Islet of Langerhans (tissue), 1 donor: ENCODE results near the gene RAF1.
"Not testable (repeated sequence)": the region's sequence is repeated elsewhere in the genome, so short reads cannot be mapped to it uniquely, and the experiment has no call there.

Experiments
- FAIRE-seq: peaks from one replicate; lab custom pipeline; 2011; peaks lifted over from hg19 to GRCh38; lab: Jason Lieb, UNC

RAF1 gene

DNA sequence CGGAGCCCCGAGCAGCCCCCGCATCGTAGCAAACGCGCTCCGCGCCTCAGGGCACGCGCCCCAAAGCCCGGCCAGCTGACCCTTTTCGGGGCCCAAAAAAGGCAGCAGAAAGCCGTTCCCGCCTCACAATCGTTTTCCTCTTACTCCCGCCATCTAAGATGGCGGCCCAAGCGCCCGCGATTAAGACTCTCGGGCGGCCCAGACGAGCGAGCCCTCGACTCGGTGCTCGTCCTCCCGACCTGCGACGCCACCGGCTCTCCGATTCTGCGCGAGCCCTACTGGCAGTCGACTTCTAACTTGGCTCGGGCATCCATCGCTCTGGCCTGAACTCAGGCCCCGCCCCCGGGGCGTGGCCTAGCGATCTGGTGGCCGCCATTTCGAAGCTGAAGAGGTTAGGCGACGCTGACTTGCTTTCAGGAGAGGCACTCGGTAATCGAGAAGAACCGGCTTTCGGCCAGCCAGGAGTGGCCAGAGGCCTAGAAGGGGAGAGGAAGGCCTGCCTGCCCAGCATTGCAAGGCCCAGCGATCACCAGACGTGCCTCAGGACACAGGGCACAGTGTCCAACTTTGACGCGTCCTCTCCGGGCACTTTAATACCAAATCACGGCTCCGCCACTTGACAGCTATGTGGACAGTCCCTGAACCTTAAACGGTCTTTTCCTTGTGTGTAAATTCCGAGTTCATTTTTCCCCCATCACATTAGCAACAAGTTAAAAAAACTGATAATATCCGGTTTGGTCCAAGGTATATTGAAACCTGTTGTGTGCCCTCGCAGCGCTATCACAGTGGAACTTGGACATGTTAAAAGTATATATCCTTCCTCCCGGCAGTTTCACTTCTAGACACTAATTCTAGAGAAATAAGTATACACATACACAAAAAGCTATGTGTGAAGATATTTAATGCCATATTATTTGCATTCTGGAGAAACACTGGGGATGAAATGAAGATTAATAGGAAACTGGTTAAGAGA is at the start of gene RAF1:
Gene RAF1 (minus strand): TSS at position 182 of the 973 bp plus-strand sequence. CDS start 45,396 bp downstream, outside the sequence.
- no peak for FAIRE-seq

DNA sequence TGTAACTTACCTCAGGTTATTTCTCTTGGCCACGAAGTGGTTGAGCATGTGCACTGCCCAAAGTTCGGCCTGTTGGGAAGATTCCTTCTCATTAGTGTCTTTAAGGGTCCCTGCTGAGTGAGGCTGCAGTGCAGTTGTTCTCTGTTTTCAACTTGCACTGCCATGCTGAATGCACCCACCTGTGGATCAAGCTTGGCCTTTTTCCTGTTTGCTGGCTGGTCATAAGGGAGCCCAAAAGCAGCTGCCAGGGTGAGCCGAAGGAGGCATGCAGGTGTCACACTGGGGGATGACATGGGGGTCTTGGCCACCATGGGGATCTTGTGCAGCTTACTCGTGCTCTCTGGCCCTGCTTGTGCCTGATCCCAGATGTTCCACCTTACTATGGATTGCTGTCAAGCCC is 46.1 kb upstream of the RAF1 start:
- no peak for FAIRE-seq

DNA sequence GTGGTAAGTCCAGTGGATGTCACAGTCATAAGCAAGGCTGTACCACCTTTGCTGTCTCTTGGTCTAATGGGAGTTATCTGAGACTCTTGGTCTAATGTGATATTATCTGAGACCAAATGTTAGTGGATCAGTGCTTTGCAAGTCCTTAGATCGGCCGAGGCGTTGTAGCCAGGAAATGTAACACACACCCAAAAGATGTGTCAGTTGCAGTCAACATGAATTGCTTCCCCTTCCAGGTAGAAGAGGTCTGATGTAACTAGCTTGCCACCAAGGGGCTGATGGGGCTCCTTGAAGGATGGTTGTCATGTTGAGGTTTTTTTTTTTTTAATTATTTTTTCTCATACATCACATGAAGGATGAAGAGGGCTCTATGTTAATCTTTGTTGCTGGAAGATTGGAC is 45.4 kb upstream of the RAF1 start:
- no peak for FAIRE-seq

DNA sequence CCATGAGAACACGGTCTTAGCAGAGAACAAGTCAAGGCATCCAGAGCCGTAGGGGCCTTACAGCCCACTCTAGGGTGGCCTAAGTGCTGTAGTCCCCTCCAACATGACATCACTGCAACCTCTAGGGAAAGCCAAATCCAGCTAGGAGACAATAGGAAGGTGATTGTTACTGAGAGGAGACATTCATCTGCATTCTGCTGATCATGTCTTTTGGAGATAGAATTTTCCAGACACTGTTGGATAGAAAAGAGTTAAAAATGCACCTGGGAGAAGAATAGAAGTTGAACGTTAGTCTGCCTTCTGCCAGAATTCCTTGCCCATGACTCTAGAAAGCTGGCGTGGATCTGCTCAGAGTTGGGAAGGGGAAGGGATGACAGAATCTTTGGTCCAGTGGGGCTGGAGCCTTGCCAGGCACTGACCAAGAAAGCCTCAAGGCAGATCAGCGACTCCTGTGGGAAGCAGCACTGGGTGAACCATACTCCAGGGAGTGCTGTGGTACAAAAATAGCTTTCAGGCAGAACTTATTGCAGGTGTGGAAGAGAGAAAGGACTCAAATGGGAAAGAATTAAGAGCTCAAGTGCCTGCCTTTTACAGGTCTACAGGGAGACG is 44.8 kb upstream of the RAF1 start:
- FAIRE-seq: no peak

DNA sequence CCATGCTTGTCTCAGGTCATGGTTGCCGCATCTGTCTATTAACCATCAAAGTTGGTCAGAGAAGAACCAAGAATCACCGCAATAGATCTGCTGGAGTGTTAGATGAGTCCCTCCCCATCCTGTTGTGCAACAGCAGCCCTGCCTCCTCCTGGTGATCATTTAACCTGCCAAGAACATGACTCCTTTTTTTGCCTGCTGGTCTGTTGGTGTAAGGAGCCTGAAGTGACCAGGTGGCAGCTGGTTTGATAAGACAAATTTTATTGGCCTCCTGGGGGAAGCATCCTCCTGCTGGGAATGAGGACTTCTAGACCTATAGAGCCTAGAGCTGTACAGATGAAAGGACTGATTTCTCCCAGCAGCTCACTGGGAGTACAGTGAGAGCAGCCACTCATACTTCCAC is 43.5 kb upstream of the RAF1 start:
- no peak for FAIRE-seq

DNA sequence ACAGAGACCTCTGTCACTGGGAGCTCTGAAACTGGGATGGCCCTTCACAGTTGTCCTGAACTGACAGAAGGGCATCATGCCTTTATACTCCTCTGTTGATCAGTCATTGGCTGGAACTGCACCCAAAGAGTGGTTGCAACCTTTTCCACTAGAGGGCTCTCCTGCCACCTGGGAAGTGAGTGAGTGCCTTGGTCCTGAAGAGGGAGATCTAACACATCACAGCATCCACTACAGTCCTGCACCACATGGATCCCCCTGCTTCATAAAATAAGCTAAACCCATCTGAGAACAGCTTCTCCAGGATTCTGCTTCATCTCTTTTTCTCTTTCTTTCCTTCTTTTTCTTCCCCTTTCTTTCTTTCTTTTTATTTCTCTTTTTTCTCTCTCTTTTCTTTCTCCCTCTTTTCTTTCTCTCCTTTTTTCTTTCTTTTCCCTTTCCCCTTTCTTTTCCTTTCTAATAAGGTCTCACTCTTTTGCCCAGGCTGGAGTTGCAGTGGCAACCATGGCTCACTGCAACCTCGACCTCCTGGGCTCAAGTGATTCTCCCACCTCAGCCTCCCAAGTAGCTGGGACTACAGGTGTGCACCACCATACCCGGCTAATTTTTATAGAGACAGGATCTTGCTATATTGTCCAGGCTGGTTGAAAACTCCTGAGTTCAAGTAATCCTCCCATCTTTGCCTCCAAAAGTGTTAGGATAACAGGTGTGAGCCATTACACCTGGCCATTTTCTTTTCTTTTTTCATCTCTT is 42.8 kb upstream of the RAF1 start:
- no peak for FAIRE-seq

DNA sequence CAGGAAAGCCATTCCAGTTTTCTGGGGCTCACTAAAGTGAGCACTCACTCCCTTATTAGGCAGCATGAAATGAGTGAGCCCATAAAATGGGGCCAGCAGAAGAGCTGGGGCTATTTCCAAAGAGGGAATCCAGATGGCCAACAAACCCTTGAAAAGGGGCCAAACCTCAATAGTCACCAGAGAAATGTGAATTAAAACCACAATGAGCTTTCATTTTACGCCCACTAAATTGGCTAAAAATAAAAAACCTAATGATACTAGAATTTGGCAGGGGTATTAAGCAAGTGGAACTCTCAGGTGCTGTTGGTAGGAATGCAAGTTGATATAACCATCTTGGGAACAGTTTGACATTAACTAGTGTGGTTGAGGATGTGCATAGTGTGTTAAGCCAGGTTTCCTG is 42.1 kb upstream of the RAF1 start:
- FAIRE-seq: no peak

DNA sequence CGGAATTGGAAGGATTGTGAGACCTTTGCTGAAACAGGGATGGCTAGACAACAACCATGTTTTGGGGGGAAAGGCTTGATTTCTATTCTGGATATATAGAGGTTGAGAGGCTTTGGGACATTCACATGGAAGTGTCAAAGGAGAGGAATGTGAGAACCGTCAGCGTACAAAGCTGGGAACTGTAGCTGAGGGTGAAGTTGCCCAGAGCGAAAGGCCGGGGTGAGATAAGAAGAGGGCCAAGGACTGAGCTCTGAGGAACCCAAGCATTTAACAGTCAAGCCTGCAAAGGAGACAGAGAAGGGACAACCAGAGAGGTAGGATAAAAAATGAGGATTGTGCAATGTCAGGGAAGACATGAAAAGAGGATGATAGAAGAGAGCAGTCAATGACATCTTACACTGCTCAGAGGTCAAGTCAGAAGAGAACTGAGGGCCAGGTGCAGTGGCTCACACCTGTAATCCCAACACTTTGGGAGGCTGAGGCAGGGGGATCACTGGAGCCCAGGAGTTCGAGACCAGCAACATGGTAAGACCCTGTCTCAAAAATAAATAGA is 41.5 kb upstream of the RAF1 start:
- FAIRE-seq: no peak

DNA sequence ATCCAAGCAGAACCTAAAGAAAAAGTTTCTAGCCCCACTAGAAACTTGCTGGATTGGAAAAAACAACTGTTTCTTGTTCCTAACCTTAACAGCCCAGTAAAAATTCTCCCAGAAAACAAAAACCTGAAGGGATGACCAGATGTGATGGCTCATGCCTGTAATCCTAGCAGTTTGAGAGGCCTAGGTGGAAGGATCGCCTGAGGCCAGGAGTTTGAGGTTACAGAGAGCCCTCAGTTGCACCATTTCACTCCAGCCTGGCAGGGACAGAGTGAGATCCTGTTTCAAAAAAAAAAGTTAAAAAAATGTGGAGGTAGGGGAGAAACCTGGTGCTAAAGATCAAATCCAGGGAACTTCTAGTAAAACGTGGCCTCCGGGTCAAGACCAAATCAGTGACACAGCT is 38.6 kb upstream of the RAF1 start:
- no peak for FAIRE-seq

DNA sequence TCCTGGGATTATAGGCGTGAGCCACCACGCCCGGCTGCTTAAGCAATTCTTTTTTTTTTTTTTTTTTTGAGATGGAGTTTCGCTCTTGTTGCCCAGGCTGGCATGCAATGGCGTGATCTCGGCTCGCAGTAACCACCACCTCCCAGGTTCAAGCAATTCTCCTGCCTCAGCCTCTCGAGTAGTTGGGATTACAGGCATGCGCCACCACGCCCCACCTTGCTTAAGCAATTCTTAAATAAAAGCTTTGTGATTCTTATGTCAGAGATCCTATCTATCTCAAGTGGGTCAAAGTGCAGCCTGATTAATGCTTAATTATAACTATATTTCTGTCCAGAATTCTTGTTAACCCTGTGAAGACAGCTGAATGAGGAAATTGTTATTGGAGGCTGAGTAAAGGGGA is 37.7 kb upstream of the RAF1 start:
- not testable (repeated sequence) for FAIRE-seq

DNA sequence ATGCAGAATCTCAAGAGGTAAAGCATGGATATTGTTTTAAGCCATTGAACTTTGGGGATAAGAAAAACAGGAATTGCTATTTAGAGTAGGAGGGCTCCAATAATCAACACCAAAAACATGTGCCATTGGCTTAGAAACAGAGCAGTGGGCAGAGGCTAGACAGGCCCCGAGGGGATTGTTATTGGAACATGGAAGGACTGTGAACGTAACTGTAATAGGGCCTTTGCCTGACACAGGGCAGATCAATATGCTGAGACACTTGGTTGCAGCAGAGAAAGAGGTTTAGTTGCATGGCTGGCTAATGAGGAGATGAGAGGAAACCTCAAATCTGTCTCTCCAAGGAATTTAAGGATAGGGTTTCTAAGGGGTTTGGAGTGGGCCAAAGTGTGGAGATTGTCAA is 36.9 kb upstream of the RAF1 start:
- FAIRE-seq: no peak

DNA sequence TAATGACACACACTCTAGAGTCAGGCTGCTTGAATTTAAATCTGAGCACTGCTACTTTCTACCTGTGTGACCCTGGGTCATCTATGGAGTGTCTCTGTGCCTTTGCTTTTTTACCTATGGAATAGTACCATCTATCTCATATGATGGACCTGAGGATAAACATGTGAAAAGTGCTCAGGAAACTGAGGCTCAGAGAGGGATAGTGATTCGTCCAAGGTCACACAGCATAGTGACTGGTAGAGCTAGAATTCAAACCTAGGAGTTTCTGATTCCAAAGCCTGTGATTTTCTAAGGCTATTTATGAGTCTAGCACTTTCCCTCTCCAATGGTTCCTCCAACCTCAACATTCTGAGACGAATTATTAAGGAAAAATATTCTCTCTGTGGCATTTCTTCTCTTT is 32.0 kb upstream of the RAF1 start:
- FAIRE-seq: no peak

DNA sequence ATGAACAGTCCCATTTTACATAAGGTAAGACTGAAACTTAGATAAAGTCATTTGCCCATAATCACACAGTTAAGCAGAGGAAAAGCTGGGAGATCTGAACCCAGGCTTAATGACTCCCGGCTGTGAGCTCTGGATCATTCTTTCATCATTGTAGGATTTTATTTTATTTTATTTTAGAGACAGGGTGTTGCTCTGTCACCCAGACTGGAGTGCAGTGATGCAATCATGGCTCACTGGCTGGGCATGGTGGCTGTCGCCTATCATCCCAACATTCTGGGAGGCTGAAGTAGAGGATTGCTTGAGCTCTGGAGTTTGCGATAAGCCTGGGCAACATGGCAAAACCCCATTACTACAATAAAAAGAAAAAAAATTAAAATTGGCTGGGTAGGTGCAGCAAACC is 31.2 kb upstream of the RAF1 start:
- no peak for FAIRE-seq

DNA sequence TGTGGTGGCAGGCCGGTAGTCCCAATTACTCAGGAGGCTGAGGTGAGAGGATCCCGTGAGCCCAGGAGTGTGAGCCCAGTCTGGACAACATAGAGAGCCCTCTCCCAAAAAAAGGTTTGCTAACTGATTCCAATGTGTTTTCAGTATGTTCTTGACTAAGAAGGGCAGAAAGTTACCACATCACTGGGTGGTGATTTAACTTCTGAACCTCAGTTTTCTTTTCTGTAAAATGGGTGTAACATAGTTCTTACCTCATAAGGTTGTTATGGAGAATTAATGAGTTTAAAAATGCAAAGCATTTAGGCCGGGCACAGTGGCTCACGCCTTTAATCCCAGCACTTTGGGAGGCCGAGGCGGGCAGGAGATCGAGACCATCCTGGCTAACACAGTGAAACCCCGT is 28.5 kb upstream of the RAF1 start:
- no peak for FAIRE-seq

DNA sequence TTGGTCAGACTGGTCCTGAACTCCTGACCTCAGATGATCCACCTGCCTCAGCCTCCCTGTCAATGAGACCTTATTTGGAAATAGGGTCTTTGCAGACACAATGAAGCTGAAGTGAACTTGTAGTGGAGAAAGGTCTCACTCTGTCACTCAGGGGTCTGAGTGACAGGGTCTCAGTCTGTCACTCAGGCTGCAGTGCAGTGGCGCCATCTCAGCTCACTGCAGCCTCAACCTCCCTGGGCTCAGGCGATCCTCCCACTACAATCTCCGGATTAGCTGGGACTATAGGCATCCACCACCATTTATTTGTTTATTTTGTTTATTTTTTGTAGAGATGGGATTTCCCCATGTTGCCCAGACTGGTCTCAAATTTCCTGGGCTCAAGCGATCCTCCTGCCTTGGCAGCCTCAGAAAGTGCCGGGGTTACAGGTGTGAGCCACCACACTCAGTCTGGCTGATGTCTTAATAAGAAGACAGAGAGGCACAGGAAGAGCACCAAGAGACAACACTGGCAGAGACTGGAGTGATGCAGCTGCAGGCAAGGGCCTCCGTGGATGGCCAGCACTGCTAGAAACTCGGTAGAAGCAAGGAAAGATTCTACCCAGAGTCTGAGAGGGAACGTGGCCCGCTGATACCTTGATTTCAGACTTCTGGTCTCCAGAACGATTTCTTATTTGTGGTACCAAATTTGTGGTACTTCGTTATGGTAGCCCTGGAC is 26.2 kb upstream of the RAF1 start:
- FAIRE-seq: no peak

DNA sequence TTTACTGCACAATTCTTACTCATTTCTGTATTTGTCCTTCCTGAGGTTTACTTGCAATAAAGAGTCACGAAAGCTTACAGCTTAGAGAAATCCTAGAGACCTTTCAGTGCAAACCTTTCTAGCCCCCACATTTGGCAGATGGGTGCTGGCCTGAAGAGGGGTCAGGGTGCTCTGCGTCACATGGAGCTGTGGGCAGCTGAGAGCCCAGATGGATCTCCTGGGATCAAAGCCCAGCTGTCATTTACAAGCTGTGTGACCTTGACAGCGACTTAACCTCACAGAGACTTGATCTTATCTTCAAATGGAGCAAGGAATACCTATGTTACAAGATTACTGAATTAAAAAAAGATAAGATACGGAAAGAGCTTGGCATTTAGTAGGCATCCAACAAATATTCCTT is 24.0 kb upstream of the RAF1 start:
- FAIRE-seq: no peak

DNA sequence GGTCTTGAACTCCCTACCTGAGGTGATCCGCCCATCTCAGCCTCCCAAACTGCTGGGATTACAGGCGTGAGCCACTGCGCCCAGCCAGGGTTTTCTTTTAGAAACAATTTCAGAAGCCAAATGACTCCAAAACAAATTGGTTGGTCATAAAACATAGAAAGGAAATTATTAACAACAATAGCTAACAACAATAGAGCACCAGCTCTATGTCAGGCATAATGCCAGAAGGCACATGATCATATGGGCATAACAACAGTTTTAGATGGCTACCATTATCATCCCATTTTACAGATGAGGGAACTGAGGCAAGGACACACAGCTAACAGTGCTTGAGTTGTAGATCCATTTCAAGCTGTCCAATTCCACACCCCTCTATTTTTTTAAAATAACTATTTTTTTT is 22.2 kb upstream of the RAF1 start:
- no peak for FAIRE-seq

DNA sequence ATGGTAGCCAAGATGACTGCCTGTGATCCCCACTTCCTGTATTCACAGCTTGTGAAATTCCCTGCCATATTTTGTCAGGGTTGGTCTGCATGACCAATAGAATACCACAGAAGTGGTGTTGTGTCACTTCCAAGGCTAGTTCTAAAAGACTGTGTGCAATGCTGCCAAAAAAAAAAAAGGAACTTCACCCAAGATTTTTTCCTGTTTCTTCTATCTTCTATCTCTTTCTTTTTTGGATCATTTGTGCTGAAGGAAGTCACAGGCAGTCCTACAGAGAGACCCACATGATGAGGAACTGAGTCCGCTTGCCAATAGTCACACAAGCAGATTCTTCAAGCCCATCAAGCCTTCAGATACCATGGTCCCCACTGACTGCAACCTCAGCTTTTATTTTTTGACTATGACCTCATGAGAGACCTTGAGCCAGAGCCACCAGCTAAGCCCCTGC is 18.1 kb upstream of the RAF1 start:
- FAIRE-seq: no peak

DNA sequence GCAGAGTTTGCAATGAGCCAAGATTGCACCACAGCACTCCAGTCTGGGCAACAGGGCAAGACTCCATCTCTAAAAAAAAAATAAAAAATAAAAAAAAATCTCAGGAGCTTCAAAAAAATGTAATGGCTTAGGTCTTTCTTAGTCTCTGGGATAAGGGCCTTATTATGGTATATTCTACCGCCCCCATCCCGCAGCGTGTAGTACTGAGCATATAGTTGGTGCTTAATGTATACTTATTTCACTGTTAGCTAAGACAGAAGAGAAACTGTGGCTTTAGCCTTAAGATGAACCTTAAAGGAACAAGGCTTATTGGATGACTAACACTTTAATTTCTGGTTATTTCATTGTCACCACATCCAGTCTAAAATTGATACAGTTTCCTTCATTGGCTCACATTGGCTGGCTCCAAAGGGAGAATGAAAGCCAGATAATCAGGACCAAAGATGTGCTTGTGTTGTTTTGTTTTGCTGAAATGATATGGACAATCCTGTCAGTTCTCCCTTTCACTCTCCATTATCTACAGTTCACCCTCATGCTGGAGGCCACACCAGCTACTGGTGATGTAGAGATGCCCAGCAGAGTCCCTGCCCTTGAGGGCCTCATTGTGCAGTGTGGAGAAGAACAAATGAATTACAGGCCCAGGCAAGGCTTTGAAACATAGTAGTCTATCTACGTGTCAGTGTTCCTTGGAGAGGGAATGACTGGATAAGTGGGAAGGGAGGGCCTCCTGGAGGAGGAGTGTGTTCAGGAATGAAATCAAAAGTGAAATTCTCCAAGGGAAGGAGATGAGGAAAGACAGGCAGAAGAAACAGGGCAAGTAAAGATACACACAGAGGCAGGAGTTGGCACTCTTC is 17.4 kb upstream of the RAF1 start:
- FAIRE-seq: no peak

DNA sequence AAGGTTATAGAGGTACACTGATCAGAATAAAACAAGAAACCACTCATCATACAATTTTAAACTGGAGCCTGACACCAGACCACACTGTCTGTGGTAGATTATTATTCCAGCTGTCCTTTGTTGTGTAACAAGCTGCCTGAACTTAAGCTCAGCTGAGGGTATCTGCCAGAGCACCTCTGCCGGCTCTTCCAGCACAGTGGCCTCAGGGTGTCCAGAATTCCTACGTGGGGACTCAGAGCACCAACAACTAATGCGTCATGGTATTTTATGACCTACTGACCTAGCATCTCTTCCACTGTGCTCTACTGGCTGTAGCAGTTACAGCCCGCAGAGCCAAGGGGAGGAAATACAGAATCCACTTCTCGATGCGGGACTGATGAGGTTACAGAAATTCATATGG is 15.6 kb upstream of the RAF1 start:
- no peak for FAIRE-seq

DNA sequence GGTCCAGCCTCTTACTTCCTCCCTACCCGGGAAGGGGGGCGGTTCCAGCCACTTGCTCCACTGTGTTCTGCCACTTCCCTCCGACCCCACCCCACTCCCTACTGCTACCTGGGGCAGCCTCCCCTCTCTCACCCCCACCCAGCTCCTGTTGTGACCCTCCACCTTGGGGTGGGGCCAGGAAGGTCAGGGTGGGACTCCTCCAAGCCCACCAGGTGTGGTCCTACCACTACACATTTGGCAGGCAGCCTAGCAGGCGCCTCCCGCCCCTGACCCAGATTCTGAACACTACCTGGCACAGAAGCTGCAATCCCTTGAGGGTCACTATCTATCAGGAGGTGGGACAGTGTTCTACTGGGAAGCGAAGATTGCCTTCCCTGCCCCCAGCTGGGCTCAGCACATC is 13.7 kb upstream of the RAF1 start:
- no peak for FAIRE-seq
